ENCODE measurements around the gene WWC2.

Gene WWC2

DNA sequence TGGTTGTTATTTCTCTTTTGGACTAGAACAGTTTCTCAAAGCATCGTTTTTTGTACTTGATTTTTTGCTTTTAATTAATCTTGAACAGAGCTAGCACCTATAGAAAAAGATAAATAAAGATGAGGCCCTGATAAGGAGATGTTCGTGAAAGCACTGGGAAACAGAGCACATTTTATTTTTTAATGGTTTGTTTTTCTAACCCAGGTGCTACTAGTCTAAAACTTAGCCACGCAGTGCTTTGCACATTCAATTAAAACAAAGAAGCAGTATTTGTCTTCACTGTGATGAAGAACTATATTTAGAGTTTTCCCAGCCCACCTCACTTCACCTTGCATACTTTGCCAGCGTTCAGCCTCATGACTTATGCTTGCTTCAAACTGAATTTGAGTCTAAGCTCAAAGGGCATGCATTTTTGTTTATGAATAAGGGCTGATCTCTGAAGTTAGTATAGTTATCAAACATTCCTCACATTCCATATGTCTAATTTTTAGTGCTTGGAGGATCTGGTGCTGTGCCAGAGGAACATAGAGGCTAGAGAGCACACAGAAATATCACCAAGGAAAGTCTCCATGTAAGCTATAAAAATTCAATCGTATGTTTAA is 76.7 kb downstream of the WWC2 start:
- no peak overlapping the region for H3K4me3 ChIP-seq (ENCODE audit: low read depth, low read length)
- TF ChIP-seq, protein P1, sequence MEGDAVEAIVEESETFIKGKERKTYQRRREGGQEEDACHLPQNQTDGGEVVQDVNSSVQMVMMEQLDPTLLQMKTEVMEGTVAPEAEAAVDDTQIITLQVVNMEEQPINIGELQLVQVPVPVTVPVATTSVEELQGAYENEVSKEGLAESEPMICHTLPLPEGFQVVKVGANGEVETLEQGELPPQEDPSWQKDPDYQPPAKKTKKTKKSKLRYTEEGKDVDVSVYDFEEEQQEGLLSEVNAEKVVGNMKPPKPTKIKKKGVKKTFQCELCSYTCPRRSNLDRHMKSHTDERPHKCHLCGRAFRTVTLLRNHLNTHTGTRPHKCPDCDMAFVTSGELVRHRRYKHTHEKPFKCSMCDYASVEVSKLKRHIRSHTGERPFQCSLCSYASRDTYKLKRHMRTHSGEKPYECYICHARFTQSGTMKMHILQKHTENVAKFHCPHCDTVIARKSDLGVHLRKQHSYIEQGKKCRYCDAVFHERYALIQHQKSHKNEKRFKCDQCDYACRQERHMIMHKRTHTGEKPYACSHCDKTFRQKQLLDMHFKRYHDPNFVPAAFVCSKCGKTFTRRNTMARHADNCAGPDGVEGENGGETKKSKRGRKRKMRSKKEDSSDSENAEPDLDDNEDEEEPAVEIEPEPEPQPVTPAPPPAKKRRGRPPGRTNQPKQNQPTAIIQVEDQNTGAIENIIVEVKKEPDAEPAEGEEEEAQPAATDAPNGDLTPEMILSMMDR (IDR thresholded peaks at IDR 0.05; ENCODE audit: insufficient read depth, low read depth, low read length, missing control alignments): no peak
- no peak for DNase-seq (ENCODE audit: low read depth)

DNA sequence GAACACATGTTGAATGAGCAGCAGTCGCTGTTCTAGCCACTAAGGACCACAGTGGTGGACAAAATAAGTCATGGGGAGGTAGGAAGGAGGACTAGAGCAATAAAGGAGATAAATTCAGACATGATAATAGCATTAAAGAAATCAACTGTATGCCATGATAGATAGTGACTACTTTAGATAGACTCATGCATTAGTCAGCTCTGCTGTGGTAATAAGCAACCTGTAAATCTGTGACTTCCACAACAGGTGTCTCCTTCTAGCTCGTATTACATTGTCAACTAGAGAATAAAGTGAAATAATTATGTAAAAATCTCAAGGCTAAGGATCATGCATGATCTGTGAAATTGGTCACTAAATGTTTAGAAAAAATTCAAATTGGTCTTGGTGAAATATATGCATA is 77.9 kb downstream of the WWC2 start:
- H3K4me3 ChIP-seq (ENCODE audit: low read depth, low read length): no peak overlapping the region
- DNase-seq (ENCODE audit: low read depth): no peak
- TF ChIP-seq, protein P1 (IDR thresholded peaks at IDR 0.05; ENCODE audit: insufficient read depth, low read depth, low read length, missing control alignments): no peak

DNA sequence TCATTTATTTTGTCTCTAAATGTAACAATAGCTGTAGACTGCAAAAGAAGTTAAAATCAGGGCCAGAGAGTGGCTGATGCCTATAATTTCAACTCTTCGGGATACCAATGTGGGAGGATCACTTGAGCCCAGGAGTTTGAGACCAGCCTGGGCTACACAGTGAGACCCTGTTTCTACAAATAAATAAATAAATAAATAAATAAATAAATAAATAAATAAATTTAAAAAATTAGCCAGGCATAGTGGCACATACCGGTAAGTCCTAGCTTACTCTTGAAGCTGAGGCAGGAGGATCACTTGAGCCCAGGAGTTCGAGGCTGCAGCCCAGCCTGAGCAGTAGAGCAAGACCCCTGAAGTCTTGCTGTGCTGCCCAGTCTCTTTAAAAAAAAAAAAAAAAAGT is 79.1 kb downstream of the WWC2 start:
- TF ChIP-seq, protein P1 (IDR thresholded peaks at IDR 0.05; ENCODE audit: insufficient read depth, low read depth, low read length, missing control alignments): no peak
- DNase-seq (ENCODE audit: low read depth): no peak
- no peak overlapping the region for H3K4me3 ChIP-seq (ENCODE audit: low read depth, low read length)

DNA sequence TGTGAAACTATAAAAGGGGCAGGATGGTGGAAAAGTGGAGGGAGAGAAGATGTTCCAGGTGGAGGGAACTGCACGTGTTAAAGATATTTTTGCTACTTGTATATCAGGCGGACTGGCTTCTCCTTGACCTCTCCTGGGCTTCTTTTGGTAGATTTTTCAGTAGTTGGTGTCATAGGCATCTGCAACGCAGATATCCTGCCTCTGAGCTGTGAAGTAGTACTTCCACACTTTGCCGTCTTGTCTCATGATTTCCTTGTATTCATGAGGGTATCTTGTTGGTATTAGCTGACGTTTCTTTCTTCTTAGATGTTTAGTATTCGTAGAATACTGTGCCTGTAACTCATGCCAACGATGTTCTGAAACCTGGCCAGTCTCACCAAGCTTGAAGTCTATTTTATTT is 81.0 kb downstream of the WWC2 start:
- TF ChIP-seq, protein P1 (IDR thresholded peaks at IDR 0.05; ENCODE audit: insufficient read depth, low read depth, low read length, missing control alignments): no peak
- H3K4me3 ChIP-seq (ENCODE audit: low read depth, low read length): no peak overlapping the region
- DNase-seq (ENCODE audit: low read depth): no peak

DNA sequence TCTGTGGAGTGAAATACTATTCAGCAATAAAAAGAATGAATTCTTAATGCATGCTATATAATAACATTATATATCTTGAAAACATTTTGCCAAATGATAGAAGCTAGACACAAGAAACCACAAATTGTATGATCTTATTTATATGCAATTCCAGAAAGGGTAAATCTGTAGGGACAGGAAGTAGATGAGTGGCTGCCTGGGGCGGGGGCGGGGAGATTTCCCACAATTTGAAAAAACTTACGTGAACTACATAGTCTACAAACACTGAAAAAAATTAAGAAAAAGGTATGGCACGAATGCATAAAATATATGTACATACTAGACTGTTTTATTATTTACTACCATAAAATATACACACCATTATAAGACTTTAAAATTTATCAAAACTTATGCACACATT is 81.6 kb downstream of the WWC2 start:
- TF ChIP-seq, protein P1 (IDR thresholded peaks at IDR 0.05; ENCODE audit: insufficient read depth, low read depth, low read length, missing control alignments): no peak
- DNase-seq (ENCODE audit: low read depth): no peak
- H3K4me3 ChIP-seq (ENCODE audit: low read depth, low read length): no peak overlapping the region

DNA sequence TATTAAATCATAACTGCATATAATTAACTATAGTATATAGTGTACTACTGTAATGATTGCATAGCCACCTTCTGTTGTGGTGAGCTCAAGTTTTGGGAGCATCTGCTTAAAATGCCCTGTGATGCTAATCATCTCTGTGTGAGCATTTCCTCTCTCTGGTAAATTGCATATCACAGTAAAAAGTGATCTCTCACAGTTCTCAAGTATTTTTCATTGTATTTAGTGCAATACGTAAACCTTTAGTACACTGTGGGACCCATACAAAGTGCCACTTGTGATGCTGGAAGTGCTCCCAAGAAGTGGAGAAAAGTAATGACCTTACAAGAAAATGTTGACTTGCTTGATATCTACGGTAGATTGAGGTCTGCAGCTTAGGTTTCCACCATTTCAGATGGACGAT is 82.0 kb downstream of the WWC2 start:
- TF ChIP-seq, protein P1 (IDR thresholded peaks at IDR 0.05; ENCODE audit: insufficient read depth, low read depth, low read length, missing control alignments): no peak
- DNase-seq (ENCODE audit: low read depth): no peak
- no peak overlapping the region for H3K4me3 ChIP-seq (ENCODE audit: low read depth, low read length)

All from GM12865 (cell line).